Lower leg skin (tissue), 3 donors: ENCODE measurements around the gene ZNF253.

Experiments
- POLR2A ChIP-seq, 2 donors: fragments of 450-650 bp; IDR thresholded peaks; one replicate each; pipeline ENCODE4 v1.6.1; 2016 to 2017; ENCODE audit warnings: antibody characterized with exemption in 2 of 2, mild to moderate bottlenecking in 1 of 2, moderate library complexity in 1 of 2
- TF ChIP-seq, protein P1 (sequence below), 3 donors: fragments of 450-650 bp; IDR thresholded peaks; one replicate each; pipeline ENCODE4 v1.5.1; 2016; ENCODE audit warnings: antibody characterized with exemption in 3 of 3, mild to moderate bottlenecking in 3 of 3, moderate library complexity in 2 of 3

DNA sequence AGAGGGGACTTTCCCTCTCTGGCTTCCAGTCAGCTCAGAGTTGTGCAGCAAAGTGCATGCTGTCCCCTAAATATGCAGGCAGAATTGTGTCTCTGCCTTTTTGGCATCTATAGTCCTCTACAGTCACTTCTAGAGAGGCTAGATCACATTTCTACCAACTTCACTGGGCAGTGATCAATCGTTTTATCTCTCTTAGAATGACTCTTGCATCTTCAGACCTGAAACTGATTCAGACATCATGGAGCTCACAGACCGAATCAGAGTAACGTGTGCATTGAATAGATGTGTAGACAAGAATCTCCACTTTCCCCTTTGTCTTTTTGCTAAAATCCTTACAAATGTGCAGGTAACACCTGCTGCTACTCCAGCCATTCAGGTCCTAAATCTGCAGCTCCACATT is 6.2 kb downstream of the ZNF253 start:
- TF ChIP-seq POLR2A (IDR thresholded peaks at IDR 0.05): no peak
- TF ChIP-seq, protein P1, sequence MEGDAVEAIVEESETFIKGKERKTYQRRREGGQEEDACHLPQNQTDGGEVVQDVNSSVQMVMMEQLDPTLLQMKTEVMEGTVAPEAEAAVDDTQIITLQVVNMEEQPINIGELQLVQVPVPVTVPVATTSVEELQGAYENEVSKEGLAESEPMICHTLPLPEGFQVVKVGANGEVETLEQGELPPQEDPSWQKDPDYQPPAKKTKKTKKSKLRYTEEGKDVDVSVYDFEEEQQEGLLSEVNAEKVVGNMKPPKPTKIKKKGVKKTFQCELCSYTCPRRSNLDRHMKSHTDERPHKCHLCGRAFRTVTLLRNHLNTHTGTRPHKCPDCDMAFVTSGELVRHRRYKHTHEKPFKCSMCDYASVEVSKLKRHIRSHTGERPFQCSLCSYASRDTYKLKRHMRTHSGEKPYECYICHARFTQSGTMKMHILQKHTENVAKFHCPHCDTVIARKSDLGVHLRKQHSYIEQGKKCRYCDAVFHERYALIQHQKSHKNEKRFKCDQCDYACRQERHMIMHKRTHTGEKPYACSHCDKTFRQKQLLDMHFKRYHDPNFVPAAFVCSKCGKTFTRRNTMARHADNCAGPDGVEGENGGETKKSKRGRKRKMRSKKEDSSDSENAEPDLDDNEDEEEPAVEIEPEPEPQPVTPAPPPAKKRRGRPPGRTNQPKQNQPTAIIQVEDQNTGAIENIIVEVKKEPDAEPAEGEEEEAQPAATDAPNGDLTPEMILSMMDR (IDR thresholded peaks at IDR 0.05): no peak
